GM18861 (cell line): ENCODE data around the gene CPNE8.

Experiments used
- ATAC-seq: cut with Tn5 transposase; IDR thresholded peaks from one replicate; pipeline ENCODE4 v1.9.1; 2021; ENCODE audit not compliant: unreplicated experiment

Gene CPNE8

DNA sequence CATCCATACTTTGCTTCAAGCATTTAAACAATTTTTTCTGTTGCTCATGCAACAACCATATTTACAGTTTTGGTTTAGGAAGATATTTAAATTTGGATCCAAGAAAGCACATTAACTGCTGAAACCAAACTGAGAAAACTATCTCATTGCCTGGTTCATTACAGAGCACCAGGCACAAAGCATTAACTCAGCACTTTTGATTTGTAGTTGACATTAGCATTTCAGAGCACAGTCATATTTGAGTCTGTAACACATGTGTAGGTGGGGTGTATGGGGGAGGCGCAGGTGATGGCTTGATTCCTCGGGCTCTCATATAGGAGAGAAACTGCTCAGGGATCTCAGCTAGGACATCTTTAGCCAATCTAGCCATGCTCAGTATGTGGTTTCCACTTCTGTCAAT, 251.7 kb downstream of the CPNE8 start:
- no peak for ATAC-seq

DNA sequence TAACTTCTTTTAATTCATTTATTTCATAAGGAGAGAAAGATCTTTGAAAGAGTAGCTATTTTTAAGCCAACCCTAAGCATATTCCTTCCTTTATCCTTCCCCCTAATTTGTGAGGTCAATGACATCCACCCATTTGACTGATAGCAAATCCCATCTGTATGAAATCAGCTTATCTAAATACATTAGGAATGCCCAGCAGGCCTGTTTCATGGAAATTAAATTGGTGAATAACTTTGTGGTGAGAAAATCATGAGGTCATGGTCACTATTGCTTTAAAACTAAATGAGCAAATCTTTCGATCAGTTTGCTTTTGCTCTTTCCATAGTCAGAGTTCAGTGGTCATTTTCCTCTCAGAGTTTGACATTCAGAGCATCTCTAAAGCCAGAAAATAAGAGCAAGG, 256.6 kb downstream of the CPNE8 start:
- no peak for ATAC-seq

DNA sequence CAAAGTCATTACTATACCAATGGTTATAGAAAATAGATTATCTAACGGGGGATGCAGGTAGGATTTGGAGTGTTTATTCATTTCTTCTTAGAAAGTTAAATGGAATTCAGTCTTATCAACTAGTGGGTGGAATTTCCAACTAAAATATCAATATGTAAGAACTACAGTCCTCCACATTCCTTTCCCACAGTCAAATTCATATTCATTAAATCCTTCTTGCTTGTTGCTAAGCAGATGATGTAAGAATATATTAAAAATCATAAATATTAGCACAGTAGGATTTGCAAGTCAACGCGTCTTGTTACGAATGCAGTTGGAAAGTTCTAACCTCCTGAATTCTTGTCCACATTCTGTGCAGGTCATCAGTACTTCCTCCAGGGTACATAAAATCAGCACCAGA, 259.2 kb downstream of the CPNE8 start:
- ATAC-seq: no peak

DNA sequence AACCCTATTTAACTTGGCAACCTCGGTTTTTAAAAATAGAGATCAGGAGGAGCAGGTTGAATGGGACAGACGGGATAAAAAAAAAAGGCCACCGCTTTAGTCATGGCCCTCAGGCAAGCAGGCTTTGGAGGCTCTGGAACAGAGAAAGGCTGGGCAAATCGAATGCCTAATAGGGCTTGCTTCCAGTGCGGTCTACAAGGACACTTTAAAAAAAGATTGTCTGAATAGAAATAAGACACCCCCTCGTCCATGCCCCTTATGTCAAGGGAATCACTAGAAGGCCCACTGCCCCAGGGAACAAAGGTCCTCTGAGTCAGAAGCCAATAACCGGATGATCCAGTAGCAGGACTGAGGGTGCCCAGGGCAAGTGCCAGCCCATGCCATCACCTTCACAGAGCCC, 265.8 kb downstream of the CPNE8 start:
- no peak for ATAC-seq

DNA sequence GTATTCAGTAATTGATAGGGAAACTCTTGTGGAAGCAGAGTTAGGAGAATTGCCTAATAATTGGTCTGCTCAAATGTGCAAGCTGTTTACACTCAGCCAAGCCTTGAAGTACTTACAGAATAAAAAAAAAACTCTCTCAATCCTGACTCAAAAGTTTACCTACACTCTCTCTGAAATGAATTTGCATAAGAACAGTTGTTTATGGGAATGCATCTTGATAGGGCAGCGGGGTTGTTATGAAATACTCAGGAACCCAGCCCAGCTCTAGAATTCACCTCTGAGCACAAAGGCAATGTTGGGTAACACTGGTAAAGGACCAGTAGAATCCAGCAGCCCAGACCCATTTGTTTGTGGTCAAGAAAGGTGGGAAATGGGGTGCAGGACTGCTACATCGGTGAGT, 267.0 kb downstream of the CPNE8 start:
- no peak for ATAC-seq

DNA sequence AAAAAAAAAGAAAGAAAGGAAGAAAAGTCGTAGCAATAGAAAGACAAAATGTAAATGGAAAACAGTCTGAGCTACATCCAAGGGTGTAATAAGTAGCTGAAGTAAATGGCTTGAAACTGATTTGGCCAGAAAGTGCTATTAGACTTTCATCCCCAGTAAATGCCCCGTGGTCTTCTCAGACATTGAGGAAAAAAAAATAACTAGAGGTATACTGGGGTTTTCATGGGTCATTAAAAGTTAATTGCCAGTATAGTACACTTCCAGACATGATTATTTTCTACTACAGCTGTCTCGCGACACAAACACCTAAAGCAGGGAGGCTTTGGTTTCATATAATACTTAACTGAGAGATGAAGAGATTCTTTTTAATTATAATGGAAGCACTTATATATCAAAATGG, 271.9 kb downstream of the CPNE8 start:
- no peak for ATAC-seq

DNA sequence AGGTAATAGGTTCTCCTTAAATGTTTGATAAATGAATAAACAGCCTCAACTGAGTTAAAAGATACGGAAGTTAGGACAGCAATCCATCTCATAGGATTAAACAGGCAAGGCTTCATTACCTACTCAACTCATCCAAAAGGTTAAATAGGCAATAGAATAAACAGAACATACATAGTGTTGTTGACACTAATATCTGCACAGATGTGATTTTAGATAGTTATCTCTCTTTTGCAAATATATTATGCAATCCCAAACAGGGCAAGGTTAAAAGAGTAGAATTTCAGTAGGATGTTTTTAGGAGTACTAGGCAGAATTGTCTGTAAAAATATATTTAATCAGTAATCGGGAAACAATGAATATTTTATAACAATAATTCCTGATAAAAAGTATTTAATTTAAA, 276.3 kb downstream of the CPNE8 start:
- ATAC-seq: no peak

DNA sequence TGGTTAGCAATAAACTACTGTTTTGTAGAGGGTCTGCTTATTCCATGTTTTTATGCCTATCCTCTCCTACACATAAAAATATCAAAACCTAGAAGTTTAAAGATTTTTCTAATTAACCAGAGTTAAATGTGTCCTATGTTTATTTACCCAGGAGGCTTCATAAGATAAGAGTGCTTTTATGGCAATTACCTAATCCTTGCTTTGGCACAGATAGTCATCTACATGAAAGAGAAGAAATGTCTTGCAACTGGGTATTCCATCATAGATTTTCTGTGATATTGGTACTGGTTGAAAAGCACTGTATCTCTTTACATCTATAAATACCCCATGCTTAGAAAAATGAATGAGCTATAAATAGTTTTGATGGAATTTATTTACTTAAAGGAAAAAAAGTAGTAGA, 277.1 kb downstream of the CPNE8 start:
- no peak for ATAC-seq

DNA sequence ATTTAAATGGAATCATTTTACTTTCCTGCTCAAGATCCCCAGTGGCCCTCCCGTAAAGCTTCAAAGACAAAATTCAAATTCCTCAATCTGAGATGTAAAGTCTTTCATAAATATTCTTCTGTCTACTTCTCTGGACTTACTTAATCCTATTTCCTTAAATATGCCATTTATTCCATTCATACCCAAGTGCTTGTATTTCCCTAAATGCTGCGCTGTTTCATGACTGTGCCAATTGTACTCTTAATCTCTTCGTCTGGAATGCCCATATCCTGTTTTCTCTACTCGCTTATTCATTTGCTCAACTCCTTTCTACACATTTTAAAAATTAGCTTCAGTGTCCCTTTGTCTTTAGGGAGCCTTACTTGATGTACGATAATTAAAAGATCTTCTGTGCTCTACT, 280.1 kb downstream of the CPNE8 start:
- ATAC-seq: no peak

DNA sequence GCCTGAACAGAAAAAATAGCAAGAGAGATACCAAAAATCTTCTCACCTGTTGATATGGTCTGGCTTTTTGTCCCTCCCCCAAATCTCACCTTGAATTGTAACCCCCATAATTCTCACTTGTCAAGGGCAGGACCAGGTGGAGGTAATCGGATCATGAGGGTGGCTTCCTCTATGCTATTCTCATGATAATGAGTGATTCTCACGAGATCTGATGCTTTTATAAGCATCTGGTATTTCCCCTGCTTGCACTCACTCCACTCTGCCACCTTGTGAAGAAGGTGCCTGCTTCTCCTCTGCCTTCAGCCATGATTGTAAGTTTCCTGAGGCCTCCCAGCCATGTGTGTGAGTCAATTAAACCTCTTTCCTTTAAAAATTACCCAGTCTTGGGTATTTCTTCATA, 291.2 kb downstream of the CPNE8 start:
- ATAC-seq: no peak

DNA sequence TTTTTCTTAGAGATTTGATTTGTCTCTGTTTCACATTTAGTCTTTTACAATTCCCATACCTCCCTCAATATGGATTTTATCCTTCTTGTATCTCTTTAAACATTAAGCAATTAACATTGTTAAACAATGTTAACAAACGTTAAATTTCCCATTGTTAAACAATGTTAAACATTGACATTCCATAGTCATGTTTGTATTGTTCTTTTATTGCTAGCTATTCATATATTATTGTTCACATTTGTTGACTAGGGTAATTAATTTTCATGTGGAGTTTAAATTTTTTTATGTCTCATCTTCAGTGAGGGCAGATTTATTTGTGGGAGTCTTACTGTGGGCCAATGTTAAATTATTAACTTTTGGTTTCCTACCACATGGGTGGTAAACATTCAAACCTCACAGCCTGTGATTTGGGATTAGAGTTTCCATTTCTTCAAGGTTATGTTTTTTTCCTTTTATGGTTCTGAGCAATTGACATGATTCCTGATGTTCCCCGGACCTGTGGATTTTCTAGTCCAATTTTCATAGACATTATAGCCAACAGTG, 294.5 kb downstream of the CPNE8 start:
- ATAC-seq: peak; percentile 63

DNA sequence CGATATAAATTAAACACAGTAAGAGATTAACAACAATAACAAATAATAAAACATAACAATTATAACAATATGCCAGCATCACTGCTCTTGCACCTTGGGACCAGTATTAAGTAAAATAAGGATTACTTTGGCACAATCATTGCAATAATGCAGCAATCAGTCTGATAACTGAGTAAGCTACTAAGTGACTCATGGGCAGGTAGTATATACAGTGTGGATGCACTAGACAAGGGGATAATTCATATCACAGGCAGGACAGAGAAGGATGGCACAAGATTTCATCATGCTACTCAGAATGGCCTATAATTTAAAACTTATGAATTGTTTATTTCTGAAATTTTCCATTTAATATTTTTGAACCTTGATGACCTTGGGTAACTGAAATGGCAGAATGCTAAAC, 298.1 kb downstream of the CPNE8 start:
- ATAC-seq: no peak
